GM21367 (cell line): ENCODE results near the gene PROSER2.
"Not testable (repeated sequence)": the region's sequence is repeated elsewhere in the genome, so short reads cannot be mapped to it uniquely, and the experiment has no call there.

Experiments used
- ATAC-seq: cut with Tn5 transposase; IDR thresholded peaks from one replicate; pipeline ENCODE4 v1.9.1; 2021; ENCODE audit not compliant: unreplicated experiment

The PROSER2 gene

DNA sequence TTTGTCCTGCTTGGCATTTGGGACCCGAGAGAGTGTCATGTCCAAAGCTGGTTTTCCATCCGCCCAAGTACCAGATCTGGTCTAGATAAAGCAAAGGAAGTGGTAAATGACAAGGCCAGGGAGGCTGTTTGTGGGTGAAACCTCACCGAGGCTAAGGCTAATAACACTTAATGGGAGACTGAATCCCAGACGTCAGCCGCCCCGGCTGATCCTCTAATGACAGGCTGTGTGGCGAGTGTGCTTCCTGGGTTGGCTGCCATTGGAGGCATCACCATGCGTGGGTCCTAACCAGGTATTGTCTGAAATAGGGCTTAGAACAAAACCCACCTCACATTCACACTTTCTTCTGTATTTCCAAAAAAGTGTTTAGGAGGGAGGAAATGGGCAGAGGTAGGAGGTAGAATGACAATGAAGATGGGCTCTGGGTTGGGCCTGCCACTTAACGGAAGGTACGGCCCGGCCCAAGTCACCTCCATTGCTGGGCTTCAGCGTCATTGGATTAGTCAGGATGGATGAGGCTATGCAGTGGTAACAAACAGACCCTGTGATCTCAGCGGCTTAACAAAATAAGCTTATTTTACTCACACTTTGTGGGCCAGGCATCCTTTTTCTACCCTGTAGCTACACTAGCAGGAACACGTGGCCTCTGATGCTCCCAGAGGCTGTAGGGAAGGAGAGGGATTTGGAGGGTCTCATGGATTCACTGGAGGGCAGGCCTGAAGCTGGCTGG, 59.7 kb downstream of the PROSER2 start:
- ATAC-seq = no peak

DNA sequence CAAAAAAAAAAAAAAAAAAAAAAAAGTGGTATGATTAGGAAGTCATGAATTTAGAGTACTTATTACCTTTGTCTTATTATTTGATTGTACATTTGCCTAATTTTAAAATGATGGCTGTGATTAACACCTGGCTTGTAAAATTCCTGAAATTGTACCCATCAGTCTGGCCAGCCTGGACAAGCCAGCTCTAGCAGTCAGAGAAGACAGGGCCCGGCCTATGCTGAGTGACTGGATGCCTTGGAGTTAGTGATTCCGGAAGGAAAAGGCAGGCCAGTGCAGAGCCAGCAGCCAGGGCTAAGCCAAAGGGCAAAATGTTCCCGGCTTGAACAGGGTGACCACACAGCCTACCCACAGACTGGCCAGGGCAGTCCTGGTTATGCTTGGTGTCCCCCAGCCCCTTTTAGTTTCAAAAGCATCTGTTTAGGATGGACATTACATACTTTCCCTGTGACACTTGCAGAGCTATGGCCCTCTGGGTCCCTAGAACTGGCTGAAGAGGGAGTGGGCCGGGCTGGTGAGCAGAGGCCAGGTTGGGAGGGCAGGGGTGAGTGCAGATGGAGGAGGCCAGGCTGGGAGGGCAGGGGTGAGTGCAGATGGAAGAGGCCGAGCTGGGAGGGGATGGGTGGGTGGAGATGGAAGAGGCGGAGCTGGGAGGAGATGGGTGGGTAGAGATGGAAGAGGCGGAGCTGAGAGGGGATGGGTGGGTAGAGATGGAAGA, 61.7 kb downstream of the PROSER2 start:
- ATAC-seq = no peak

DNA sequence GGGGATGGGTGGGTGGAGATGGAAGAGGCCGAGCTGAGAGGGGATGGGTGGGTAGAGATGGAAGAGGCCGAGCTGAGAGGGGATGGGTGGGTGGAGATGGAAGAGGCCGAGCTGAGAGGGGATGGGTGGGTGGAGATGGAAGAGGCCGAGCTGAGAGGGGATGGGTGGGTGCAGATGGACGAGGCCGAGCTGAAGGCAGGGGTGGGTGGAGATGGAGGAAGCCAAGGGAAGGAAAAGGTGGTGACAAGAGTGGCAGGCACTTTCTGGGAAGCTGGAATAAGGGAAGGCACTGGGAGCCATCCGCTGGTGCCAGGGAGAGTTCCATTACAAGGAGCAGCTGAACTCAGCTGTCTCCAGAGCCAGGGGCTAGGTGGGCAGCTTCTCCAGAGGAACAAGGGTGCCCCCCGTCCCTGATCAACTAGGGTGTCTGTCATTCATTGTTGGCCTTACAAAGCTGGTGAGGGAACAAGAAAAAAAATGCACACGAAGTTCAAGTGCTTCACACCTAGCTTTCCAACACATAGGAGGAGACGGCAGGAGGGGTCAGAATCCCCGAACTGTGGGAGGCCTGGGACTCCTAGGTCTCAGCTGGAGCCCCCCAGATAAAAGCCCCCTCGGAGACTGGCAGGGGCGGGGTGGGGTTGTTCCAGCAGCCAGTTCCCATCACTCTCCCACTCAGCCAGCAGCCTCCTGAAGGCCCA, 62.4 kb downstream of the PROSER2 start:
- no peak for ATAC-seq

DNA sequence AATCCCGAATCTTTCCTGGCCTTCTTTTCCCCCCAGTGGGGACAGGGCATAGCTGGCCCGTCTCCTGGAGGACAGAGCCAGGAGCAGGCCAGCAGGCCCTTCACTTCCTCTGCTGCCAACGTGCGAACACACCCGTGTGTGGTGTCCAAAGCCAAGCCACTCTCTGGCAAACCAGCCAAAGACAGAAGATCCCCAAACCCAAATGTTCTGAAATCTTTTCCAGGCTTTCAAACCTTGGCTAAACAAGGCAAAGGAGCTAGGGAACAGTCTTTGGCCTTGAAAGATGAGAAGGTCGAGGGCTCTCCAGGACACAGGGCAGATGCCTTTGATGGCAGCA, 63.0 kb downstream of the PROSER2 start:
- no peak for ATAC-seq

DNA sequence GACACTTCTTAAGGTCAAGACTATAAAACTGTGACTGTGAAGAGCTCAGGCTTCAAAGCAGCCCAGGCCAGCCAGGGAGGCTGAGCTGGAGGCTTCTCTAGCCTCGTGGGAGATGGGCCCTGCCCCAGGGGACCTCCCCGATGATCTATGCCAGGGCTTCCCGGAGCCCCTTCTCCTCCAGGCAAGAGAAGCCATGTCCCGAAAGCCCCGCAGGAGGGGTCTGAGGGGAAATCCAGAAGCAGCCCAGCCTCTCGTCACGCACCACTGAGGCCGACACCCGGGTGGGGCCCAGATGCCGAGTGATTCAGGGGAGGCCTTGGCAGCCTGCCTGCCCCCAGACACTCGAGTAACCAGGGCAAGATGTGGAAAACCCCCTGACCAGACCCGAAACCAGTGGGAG, 63.7 kb downstream of the PROSER2 start:
- ATAC-seq = no peak

DNA sequence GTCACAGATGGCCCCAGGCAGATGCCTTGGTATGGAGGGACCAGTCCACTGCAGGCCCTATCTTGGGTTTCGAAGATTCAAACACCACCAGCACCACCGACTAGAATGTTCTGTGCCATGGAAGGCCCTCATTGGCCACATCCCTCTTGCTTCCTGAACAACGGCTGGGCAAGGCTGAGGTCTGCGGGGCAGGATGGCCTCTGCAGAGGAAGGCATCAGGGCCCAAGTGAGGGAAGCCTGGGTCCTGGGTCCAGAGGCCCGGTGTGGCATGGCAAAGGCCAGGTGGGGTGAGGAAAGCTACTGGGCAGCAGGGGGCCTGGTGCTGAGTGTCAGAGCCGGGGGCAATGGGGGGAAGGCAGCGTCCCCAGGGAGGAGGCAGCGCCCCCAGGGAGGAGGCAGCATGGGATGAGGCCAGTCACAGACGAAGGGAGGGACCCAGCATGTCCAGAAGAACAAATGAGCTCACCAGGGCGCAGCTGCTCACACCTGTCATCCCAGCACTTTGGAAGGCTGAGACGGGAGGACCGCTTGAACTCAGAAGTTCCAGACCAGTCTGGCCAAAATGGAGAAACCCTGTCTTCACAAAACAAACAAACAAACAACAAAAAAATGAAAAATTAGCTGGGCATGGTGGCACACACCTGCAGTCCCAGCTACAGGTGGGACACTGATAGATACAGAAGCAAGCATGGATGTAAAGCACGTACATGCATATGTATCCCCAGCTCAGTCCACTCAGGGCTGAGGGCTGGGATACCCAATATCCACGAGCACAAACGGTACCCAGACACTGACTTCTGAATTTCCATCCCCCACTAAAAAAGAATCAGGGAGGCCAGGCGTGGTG, 64.4 kb downstream of the PROSER2 start:
- ATAC-seq = no peak

DNA sequence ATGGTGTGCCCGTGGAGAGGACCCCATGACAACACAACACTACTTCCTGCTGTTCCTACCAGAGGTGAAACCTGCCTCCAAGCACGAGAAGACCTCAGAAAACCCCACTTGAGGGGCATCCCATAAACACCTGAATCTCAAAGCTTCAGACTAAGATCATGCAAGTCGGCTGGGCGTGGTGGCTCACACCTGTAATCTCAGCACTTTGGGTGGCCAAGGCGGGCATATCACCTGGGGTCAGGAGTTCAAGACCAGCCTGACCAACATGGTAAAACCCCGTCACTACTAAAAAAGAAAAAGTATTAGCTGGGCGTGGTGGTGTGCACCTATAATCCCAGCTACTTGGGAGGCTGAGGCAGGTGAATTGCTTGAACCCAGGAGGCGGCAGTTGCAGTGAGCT, 66.1 kb downstream of the PROSER2 start:
- ATAC-seq = not testable (repeated sequence)

DNA sequence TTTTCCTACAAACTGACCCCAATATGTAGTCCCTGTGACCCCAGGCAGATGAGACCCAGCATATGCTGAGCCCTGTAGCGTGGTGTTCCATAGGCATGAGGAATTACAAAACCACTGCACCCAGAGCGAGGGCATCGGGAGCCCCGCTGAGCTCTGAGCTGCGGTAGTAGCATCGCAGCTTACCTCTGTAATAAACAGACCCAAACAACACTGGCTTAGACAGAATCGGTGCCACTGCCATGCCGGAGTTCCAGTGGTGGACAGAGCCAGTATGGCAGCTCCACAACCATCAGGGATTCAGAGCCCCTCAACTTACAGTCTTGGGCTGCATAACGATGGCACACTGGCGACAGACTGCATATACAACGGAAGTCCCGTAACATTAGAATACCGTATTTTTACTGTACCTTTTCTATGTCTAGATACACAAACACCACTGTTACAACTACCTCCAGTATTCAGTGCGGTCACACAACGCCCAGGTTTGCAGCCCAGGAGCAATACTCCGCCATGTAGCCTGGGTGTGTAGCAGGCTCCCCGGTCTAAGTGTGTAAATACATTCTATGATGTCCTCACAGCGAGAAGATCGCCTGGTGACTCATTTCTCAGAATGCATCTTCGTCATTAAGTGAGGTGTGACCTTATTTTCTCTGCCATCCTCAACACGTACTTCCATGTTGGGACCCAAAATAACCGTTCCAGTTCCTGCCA, 68.8 kb downstream of the PROSER2 start:
- ATAC-seq = no peak

DNA sequence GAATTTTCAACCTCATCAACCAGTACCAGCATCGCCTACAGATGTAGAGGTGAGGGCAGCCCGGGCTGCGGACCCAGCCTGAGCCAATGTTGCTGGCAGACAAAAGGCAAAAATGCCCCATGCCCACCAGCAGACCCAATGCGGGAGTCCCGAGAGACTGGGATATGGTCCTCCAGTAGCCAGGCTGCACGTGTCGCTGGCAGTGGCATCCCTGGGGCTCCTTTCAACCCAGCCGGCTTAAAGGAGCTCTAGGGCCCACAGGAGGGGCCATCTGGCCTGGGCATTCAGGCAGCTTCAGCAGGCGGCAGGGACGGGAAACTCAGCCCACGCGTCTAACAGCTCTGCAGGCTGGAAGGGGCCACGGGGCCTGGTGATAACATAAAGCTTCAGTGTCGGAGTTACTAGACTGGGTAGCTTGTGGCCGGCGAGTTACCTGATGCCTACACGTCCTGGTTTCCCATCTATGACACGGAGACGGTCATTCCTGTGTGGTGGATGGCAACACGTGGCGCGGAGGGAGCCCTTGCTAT, 70.7 kb downstream of the PROSER2 start:
- ATAC-seq = no peak

DNA sequence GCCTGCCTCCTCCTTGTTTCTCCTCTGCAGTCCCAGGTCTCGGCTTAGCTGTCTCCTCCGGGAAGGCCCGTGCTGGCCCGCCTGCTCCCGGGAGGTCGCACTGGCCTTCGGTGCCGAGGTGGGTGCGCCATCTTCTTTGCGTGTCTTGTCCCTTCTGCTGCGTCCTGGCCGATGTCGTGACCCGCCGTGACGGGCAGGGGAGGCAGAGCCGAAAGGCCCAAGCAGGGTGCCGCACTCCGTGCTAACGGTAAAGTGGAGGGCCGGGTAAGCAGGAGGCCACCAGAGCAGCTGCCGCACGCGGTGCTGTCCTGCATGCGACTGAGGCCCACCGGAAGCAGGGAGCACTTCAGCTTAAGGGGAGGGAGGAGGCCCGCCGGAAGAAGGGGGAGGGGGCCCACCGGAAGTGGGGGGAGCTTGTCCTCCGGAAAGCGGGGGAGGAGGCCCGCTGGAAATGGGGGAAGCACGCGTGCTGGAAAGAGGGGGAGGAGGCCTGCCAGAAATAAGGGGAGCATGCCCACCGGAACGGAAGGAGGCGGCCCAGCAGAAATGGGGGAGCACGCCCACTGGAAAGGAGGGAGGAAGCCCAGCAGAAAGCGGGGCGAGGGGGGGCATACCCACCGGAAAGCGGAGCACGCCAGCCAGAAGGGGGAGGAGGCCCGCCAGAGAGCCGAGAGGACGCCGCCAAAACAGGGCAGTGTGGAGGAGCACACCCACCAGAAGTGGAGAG, 71.4 kb downstream of the PROSER2 start:
- ATAC-seq = no peak

DNA sequence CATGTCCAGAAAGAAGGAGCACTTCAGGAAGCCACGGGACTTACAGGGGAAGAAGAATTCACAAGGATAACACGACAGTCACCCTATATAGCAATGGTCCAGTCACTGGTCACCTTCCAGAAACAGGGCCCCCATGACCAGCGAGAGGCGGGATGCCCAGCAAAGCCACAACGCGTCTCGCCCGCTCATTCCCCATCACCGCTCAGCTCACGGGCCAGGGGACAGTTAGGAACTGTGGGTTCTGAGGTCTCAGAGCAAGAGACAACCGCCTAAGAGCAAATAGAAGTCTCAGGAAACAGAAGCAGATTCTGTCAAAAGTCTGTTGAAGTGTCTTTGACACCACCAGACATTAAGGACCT, 71.9 kb downstream of the PROSER2 start:
- ATAC-seq = no peak

DNA sequence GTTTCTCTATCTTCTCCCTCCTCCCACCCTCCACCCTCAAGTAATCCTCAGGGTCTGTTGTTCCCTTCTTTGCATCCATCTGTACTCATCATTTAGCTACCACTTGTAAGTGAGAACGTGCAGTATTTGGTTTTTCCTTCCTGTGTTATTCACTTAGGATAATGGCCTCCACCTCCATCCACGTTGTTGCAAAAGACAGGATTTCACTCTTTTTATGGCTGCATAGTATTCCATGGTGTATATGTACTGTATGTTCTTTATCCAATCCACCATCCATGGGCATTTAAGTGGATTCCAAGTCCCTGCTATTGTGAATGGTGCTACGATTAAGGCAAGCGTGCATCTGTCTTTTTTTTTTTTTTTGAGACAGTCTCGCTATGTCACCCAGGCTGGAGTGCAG, 72.4 kb downstream of the PROSER2 start:
- no peak for ATAC-seq

DNA sequence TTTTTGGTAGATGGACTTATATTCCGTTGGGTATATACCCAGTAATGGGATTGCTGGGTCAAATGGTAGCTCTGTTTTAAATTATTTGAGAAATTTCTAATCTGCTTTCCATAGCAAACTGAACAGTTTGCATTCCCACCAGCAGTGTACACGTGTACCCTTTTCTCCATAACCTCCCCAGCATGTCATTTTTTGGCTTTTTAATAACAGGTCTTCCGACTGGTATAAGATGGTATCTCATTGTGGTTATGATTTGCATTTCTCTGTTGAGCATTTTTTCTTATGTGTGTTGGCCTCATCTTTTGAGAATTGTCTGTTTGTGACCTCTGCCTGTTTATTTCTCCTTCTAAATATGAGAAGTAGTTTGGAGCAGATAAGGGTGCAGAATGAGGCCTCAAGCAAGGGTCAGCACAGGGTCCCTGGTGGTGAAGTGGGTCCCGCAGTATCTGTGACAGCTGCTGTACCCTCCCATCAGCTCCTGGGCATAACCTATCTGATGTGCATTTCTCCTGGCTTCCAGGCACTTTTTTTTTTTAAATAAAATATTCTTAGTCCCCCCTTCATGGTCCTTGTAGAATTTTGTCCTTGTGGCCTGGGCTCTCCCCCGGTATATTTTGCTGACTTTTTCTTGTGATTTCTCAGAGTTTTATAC, 73.5 kb downstream of the PROSER2 start:
- ATAC-seq = no peak

DNA sequence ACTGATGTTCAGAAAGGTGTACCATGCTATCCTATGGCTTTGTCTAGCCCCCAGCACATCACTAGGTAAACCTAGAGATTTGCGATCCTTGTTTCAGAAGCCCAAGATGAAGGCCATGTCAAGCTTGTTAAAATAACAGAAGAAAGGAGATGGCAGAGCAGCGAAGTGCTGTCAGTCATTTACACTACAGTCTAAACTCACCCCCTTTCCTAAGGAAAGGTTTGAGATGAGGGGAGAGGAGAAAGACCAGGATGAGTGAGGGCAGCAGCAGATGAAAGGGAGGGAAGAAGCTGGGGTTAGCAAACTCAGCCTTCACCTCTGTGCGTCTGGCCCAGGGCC, 74.8 kb downstream of the PROSER2 start:
- no peak for ATAC-seq

DNA sequence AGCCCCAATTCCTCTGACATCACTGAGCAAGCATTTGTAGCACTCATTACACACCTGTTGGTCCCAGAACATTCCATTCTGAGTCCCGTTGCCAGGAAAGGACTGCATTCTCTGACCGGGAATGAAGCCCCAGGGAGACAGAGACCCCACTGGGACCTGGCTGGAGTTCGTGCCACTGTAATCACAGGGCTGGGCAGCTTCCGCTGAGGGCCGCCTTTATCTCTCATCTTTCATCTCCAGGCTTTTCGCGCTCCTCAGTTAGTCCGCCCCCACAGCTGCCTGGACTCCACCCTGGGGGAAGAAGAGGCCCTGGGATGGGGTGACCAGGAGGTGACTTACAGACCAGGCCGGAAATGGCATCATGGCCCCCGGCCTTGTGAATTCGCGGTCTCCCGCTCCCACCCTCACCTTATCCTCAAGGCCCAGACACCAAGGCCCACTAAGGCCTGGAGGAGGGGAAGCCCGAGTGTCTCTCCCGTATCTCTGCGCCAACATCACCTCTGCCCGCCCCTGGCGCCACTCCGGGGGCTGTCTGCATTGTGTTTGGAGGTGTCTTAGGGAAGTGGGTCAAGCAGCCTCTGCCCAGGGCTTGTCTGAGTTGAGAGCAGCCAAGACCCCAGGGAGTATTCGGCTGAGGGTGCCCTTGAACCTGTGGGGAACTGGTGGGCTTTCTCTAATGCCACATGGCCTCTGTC, 75.4 kb downstream of the PROSER2 start:
- ATAC-seq = no peak

DNA sequence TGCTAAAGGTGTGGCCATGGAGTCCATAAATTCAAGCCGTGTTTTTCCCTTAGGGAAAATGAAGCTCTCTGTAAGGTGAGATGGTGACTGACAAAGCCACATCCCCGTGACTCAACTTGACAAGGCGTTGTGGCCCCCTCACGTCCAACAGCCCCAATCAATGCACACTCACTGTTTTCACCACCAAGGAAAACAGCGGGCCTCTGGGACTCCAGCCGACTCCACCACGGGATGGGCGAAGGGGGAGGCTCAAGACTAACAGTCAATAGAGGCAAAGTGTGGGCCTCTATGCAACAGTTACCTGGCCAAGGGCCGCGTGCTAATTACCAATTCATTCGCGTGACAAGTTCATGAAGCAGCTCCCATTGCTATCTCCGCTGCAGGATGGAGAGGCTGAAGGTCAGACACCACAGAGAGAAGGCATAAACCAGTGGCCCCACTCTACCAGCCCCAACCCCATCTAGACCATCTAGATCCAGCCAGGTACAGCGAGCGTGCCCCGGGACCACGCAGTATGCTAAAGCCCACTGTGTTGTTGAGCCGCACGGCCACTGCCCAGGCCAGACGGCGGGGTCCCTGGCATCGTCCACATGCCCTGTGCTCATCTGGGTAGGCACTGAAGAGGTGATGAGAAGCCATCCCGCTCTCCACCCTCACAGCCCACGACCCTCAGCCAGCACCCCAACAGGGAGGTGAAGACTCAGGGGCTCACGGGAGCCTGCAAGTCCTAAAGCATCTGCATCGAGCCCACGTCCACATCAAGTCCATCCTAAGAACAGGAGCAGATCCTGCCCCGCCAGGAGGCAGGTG, 76.1 kb downstream of the PROSER2 start:
- no peak for ATAC-seq

DNA sequence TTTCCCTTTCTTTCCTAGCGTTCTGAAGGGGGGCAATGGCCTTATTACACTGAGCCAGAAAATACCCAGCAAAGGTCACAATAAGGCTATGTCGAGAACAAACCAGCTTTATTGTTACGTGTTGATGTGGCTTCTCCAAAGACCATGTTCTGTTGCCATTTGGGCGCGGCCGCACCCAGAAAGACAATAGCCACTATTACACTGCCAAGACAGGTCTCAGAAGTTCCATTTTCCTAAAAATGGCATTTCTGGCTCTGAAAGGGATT, 77.8 kb downstream of the PROSER2 start:
- ATAC-seq = no peak

DNA sequence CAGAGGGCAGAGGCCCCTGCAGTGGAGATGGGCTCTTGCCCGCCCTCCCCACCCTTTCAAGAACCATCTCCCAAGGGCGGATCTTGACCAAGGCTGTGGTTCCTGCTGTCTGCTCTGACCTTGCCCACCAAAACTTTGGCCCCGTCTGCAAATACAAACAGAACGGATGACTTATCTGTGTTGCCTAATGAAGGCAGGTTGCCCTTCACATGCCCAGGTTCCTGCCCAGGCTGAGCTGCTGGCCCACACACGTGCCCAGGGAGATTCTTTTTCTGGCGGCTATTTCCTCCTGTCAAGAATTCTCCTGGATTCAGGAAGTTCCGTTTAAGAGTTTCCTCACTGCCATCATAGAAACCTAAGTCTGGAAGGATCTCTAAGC, 78.3 kb downstream of the PROSER2 start:
- ATAC-seq = no peak
